H1 (cell line): Measurements from ENCODE around the gene UMPS. TPM values are rescaled to one million over a fixed set of nuclear protein-coding genes. Genes with fewer than 3 reads are reported as not detected.

Source experiments
- ASH2L ChIP-seq: fragments of 200-600, 300-600 bp; sonication (generic); IDR thresholded peaks from one replicate; pipeline ENCODE4 v1.7.1; 2017; ENCODE audit warnings: low read length
- MAX ChIP-seq: IDR thresholded peaks from 2 replicates; pipeline ENCODE4 v1.6.1; 2012; ENCODE audit warnings: inconsistent platforms
- polyA plus RNA-seq, 7 experiments: library from polyadenylated mRNA; depleted of rRNA in 3 of 7; stranded (reverse) in 5 of 7; unstranded in 2 of 7; fragments of >200 nt in 5 of 7; fragments of 200-250 nt in 2 of 7; gene quantifications; 1 replicate in 5 of 7; 2 replicates in 1 of 7; 4 replicates in 1 of 7; pipeline versions ENCODE4 v1.2.1 to v1.2.3, GENCODE V29; 2011 to 2013; ENCODE audit warnings: missing spikeins in 2 of 7, mixed read lengths in 2 of 7
- total RNA-seq: library from RNA; stranded (reverse); fragmentation: NEBNext Ultra II Directional; extraction: Animal tissue kit (Norgen Biotek cat#: 25700); gene quantifications from 2 replicates; pipeline ENCODE4 v1.2.1, GENCODE V29; 2021

Gene UMPS
- total and polyA plus RNA-seq, 2 of the 8 experiments (the other 6 are each of a cell fraction or from before 2014, with no cell fraction given) = 32.8 to 59.0 TPM

- no peak for TF ChIP-seq ASH2L
- no peak for TF ChIP-seq MAX
These were observed 54.6 kb downstream of the UMPS start (continued) for GRCh38 chr3:124784686-124785382.
